HUDEP-2 (cell line): ENCODE measurements around the gene IFNE.

ENCODE experiments used
- DNase-seq, 76 experiments: peaks; one replicate each; lab custom pipeline; 2025; ENCODE audit not compliant: unreplicated experiment in 76 of 76; lab: John Stamatoyannopoulos, UW

IFNE gene

DNA sequence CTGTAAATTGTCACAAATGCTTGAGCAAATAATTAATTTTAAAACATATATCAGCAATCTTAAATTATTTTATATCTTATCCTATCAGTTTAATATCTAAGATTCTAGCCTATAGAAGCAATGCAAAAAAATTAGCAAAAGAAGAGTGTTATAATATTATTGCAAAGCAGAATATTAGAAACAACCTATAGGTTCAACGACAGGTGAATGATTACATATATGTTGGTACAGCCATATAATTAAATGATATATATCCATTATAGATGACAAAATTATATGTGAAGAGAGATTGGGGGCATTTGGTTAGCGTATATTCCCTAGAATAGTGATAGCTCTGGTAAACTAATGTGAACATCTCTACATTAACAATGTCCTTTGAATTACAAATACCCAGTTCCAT is at the start of gene IFNE:
Gene IFNE, minus strand, starts transcription at position 101 of the 400 bp plus-strand sequence. CDS start 619 bp downstream, outside the sequence.
- no peak for DNase-seq

- no peak for DNase-seq
These were observed 46.2 kb upstream of the IFNE start for GRCh38 chr9:21528123-21528808.

- DNase-seq = no peak
These were observed 45.5 kb upstream of the IFNE start for GRCh38 chr9:21527579-21527978.

- no peak for DNase-seq
These were observed 43.1 kb upstream of the IFNE start for GRCh38 chr9:21525174-21525573.

DNA sequence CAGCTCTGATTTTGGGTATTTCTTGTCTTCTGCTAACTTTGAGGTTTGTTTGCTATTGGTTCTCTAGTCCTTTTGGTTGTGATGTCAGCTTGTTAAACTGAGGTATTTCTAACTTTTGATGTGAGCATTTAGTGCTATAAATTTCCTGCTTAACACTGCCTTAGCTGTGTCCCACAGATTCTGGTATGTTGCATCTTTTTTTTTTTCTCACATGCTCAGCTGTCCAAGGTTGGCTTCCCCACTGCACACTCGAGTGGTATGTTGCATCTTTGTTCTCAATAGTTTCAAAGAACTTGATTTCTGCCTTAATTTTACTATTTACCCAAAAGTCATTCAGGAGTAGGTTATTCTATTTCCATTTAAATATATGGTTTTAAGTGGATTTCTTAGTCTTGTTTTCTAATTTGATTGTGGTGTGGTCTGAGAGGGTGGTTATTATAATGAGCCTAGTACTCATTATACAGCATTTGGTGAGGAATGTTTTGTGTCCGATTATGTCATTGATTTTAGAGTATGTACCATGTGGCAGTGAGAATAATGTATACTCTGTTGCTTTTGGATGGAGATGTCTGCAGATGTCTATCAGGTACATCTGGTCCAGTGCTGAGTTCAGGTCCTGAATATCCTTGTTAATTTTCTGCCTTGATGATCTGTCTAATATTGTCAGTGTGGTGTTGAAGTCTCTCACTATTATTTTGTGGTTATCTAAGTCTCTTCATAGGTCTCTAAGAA is 42.2 kb upstream of the IFNE start:
- DNase-seq = no peak

DNA sequence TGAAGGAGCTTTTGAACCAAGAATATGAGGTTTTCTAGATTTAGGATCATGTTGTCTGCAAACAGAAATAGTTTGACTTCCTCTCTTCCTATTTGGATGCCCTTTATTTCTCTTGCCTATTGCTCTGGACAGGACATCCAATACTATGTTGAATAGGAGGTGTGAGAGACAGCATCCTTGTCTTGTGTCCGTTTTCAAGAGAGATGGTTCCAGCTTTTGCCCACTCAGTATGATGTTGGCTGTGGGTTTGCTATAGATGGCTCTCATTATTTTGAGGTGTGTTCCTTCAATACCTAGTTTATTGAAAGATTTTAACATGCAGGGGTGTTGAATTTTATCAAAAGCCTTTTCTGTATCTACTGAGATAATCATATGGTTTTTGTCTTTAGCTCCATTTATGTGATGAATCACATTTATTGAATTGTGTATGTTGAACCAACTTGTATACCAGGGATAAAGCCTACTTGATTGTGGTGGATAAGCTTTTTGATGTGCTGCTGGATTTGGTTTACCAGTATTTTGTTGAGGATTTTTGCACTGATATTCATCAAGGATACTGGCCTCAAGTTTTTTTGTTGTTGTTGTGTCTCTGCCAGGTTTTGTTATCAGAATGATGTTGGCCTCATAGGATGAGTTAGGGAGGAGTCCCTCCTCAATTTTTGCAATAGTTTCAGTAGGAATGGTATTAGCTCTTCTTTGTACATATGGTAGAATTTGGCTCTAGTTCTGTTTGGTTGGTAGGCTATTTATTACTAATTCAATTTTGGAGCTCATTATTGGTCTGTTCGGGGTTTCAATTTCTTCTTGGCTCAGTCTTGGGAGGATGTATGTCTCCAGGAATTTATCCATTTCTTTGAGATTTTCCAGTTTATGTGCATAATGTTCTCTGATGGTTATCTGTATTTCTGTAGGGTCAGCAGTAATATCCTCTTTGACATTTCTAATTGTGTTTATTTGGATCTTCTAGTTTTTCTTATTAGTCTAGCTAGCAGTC is 41.2 kb upstream of the IFNE start:
- DNase-seq = no peak

GRCh38 chr9:21522348-21522747 is 40.2 kb upstream of the IFNE start:
- DNase-seq = no peak

DNA sequence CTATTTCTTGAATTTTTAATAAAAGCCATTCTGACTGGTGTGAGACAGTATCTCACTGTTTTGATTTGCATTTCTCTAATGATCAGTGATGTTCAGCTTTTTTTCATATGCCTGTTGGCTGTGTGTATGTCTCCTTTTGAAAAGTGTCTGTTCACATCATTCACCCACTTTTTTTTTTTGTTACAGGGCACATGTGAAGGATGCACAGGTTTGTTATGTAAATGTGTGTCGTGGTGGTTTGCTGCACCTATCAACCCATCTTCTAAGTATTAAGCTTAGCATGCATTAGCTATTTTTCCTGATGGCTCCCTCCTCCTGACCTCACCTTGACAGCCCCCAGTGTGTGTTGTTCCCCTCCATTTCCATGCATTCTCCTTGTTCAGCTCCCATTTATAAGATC is 39.3 kb upstream of the IFNE start:
- DNase-seq = no peak

- no peak for DNase-seq
These were observed 38.6 kb upstream of the IFNE start for GRCh38 chr9:21520501-21521228.

DNA sequence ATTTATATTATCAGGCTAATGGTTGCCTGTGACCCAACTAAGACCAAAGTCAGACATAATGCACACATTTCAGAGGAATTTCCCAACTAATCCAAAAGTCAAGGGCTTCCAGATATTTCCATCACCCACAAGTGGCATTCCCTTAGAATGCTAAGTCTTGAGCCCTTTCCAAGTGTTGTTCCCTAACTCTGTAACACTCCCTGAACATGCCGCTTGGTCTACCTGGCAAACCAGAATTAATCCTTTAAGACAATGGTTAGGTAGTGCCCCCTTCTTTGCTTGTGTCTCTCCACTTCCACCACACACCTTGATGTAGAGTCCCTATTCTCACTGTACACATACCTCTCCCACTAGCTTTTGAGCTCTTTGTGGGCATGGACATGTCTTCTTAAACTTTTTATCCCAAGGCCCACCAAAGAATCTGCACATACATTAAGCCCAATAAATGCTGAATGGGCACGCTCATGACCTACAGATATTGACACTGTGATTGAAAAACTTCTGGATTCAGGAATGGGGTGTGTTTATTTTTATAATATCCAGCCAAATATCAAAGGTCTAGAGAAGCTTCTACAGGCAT is 37.8 kb upstream of the IFNE start:
- no peak for DNase-seq

DNA sequence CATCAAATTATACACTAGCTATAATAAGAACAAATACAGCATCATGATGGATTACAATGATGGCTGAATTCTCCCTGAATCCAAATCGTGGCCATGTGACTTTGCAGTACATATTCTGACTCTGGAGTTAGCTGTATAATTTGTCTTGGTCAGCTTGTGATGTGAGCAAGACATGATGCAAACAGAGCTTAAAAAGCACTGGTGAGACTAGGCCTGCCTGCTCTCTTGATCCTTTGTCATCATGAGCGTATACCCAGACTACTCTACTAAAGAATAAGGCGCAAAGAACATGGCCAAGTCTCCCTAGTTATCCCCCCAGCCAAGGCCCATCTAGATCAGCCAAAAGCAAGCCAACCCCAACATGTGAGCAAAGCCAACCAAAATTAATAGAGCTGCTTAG is 34.7 kb upstream of the IFNE start:
- DNase-seq = no peak

GRCh38 chr9:21513431-21513830 is 31.3 kb upstream of the IFNE start:
- no peak for DNase-seq

- DNase-seq = no peak
These were observed 28.7 kb upstream of the IFNE start for GRCh38 chr9:21510806-21511205.

- no peak for DNase-seq
These were observed 25.3 kb upstream of the IFNE start for GRCh38 chr9:21507483-21507790.

GRCh38 chr9:21506626-21507482 is 24.7 kb upstream of the IFNE start:
- DNase-seq = no peak

GRCh38 chr9:21505425-21506179 is 23.5 kb upstream of the IFNE start:
- no peak for DNase-seq

DNA sequence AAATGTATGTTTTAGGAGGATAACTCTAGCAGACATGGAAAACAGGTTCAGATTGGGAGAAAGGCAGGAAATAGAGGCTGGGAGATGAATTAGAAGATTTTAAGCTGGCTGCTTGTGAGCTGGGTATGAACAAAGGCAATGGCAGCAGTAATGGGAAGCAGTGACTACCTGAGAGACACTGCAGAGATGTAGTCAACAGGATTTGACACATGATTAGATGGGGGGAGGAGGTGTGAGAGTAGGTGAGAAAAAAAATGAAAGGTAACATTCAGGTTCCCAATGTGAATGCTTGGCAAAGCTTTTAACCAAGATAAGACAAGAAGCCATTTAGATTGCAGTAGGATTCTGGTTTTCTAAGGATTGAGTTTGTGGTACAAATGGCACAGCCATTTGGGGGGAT is 22.8 kb upstream of the IFNE start:
- no peak for DNase-seq

DNA sequence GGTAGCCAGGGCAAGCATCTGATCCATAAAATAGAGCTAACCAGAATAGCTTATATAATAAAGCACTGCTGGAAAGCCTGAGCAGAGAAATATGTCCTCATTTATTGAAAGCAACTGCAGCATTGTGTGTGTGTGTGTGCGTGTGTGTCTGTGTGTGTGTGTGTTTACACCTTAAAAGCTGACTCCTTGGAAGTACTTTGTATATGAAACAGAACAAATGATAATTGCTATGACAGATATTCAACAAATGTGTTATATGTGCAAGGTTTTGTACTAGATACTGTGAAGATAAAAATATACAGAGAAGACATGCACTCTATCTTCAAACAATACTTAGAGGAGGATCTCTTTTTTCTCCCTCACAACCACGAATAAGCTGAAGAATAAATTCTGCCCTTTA is 22.0 kb upstream of the IFNE start:
- no peak for DNase-seq

- no peak for DNase-seq
These were observed 20.5 kb upstream of the IFNE start for GRCh38 chr9:21502586-21502985.
